GM23248 (cell line): ENCODE results near the gene GRB14. TPM values are rescaled to one million over a fixed set of nuclear protein-coding genes. Genes with fewer than 3 reads are reported as not detected.
A peak's percentile ranks its signal among the peaks of the same experiment; 100 is the strongest.

Experiments used
- DNase-seq: peaks from one replicate; pipeline ENCODE4 v3.0.0-alpha.2; 2015
- H2AFZ ChIP-seq: fragments of 200-600 bp; sonication (generic); 2 replicates; pipeline ENCODE4 v1.6.1; 2016; ENCODE audit warnings: antibody characterized with exemption
- H3F3A ChIP-seq: fragments of 200-600 bp; sonication (generic); 2 replicates; pipeline ENCODE4 v1.6.1; 2016; ENCODE audit warnings: mild to moderate bottlenecking, antibody characterized with exemption, mixed run types; ENCODE audit not compliant: insufficient read depth
- H3K27ac ChIP-seq: fragments of 200-600 bp; sonication (generic); 2 replicates; pipeline ENCODE4 v1.5.1; 2016; ENCODE audit warnings: mild to moderate bottlenecking
- H3K27me3 ChIP-seq: fragments of 200-600 bp; sonication (generic); replicated peaks from 2 replicates; pipeline ENCODE4 v1.6.1; 2016; ENCODE audit warnings: mild to moderate bottlenecking; ENCODE audit not compliant: insufficient read depth
- H3K36me3 ChIP-seq: fragments of 200-600 bp; sonication (generic); 2 replicates; pipeline ENCODE4 v1.6.1; 2016; ENCODE audit warnings: low read depth, mild to moderate bottlenecking
- H3K4me1 ChIP-seq: fragments of 200-600 bp; sonication (generic); 2 replicates; pipeline ENCODE4 v1.6.1; 2016; ENCODE audit warnings: mild to moderate bottlenecking; ENCODE audit not compliant: insufficient read depth
- H3K4me2 ChIP-seq: fragments of 200-600 bp; sonication (generic); one replicate; pipeline ENCODE4 v1.6.1; 2016; ENCODE audit warnings: mild to moderate bottlenecking; ENCODE audit not compliant: unreplicated experiment
- H3K4me3 ChIP-seq: fragments of 200-600 bp; sonication (generic); 2 replicates; pipeline ENCODE4 v1.5.1; 2016; ENCODE audit warnings: mild to moderate bottlenecking
- H3K79me2 ChIP-seq: fragments of 200-600 bp; sonication (generic); 2 replicates; pipeline ENCODE4 v1.6.1; 2016; ENCODE audit warnings: mild to moderate bottlenecking; ENCODE audit not compliant: insufficient read depth
- H3K9ac ChIP-seq: fragments of 200-600 bp; sonication (generic); 2 replicates; pipeline ENCODE4 v1.6.1; 2016; ENCODE audit warnings: mild to moderate bottlenecking
- H3K9me2 ChIP-seq: fragments of 200-600 bp; sonication (generic); 2 replicates; pipeline ENCODE4 v1.6.1; 2016; ENCODE audit warnings: mixed run types, mild to moderate bottlenecking, moderate library complexity; ENCODE audit not compliant: insufficient read depth
- H3K9me3 ChIP-seq: fragments of 200-600 bp; sonication (generic); one replicate; pipeline ENCODE4 v1.6.1; 2017; ENCODE audit warnings: low read depth
- H4K20me1 ChIP-seq: fragments of 200-600 bp; sonication (generic); 2 replicates; pipeline ENCODE4 v1.6.0; 2016; ENCODE audit not compliant: insufficient read depth
- EZH2 ChIP-seq: fragments of 200-600 bp; sonication (generic); IDR thresholded peaks from 2 replicates; pipeline ENCODE4 v1.6.1; 2018; ENCODE audit warnings: antibody characterized with exemption, mild to moderate bottlenecking; ENCODE audit not compliant: insufficient read depth, poor library complexity, severe bottlenecking
- EZH2phosphoT487 ChIP-seq: fragments of 200-600 bp; sonication (generic); IDR thresholded peaks from 2 replicates; pipeline ENCODE4 v1.6.1; 2018; ENCODE audit warnings: antibody characterized with exemption, moderate library complexity, mild to moderate bottlenecking, low read depth; ENCODE audit not compliant: insufficient read depth
- WGBS, 2 experiments: methylation state at CpG; one replicate each; pipeline ENCODE4 v1.1.6; 2015 to 2017; ENCODE audit warnings: low lambda C conversion rate in 2 of 2, low coverage in 1 of 2; ENCODE audit errors: missing lambda C conversion rate in 2 of 2; 5-methylcytosine and 5-hydroxymethylcytosine counted together
- in situ Hi-C: fragments of 300-500 bp; cut with MboI; formaldehyde crosslinking; loops from 2 replicates; pipeline ENCODE4 v1.15.0; 2020
- polyA plus RNA-seq: library from polyadenylated mRNA; unstranded; fragments of >200 nt; fragmentation: Nextera tagmentation; extraction: Ambion mirVana; gene quantifications from 2 replicates; pipeline ENCODE4 v1.2.1, GENCODE V29; 2016
- total RNA-seq: library from RNA; depleted of rRNA; stranded (reverse); fragments of >200 nt; shearing (Covaris generic); gene quantifications from 2 replicates; pipeline ENCODE4 v1.2.3, GENCODE V29; 2014

GRB14 gene
- total and polyA plus RNA-seq, 2 experiments from 2014 or later = 0.23 TPM; not detected in 1

DNA sequence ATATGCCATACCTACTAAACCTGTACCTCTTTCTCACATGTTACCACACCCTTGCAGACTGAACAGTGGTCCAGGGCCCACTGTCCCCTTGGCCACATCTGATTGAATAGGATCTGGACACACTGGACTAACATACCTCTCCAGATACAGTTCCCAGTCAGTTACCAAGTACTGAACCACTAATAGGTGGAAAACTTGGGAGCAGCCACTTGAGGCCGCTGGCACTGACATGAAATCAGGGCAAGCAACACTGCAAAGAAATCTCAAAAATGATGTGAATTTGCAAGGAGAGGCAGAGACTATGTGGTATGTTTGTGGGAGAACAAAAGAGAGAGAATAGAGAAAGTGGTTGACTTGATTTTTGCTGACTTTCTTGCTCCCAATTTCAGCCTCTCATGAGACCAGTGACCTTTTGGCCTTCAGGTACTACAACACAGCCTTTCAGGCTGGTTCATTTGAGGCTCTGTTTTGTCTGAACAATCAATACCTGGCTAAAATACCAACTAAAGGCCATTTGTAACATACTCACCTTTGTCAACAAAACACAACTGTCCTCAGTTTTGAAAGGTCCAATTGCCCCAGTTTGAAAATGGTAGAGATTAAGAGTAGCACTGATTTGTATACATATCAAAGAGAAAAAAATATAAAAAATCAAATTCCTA is 7.8 kb downstream of the GRB14 start:
- no peak overlapping the region for H3K4me2 ChIP-seq
- H3K4me3 ChIP-seq = no peak overlapping the region
- peaks cover 5% of the 10 kb centered on the region; the same call in 1 of the 2 replicates for H3K4me1 ChIP-seq
- no peak overlapping the region for H2AFZ ChIP-seq
- no peaks in the 10 kb centered on the region for H4K20me1 ChIP-seq
- no peaks in the 10 kb centered on the region for H3K36me3 ChIP-seq
- no peaks in the 10 kb centered on the region for H3K79me2 ChIP-seq
- H3K27me3 ChIP-seq = no peaks in the 10 kb centered on the region; the same call in 1 of the 2 replicates
- H3K9ac ChIP-seq = no peak overlapping the region
- in situ Hi-C loops = no loop called here
- DNase-seq = no peak
- H3K27ac ChIP-seq = no peak overlapping the region
- TF ChIP-seq EZH2 (no peak), EZH2phosphoT487 (no peak)
- H3F3A ChIP-seq = no peaks in the 10 kb centered on the region
- no peaks in the 10 kb centered on the region for H3K9me2 ChIP-seq
- H3K9me3 ChIP-seq = no peaks in the 10 kb centered on the region
- WGBS, 2 experiments = 82 to 93% methylated on average over 1 of the region's 1 CpG

DNA sequence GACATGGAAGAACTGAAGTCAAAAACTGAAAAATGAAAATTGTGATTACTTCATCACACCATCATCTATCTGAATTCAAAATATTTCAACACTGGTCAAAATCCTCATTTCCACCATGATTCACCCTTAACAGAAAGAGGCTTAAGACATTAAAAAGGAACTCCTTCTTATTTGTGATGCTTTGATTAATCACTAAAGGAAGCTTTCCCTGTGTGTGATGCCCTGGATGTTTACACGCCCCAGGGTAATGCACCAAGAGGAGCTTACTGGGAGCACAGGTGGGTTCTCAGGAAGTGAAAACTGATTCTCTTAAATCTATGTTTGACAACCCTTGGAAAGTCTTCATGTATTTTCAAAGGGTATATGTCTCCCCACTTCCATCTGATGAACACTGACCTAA is 11.5 kb downstream of the GRB14 start:
- in situ Hi-C loops = no loop called here
- no peak overlapping the region for H3K4me2 ChIP-seq
- no peaks in the 10 kb centered on the region for H4K20me1 ChIP-seq
- no peaks in the 10 kb centered on the region for H3K9me2 ChIP-seq
- H3K27me3 ChIP-seq = no peaks in the 10 kb centered on the region; the same call in 1 of the 2 replicates
- no peak for DNase-seq
- H3F3A ChIP-seq = no peaks in the 10 kb centered on the region; the same call in 1 of the 2 replicates
- no peaks in the 10 kb centered on the region for H3K79me2 ChIP-seq
- no peak overlapping the region for H3K27ac ChIP-seq
- H3K36me3 ChIP-seq = no peaks in the 10 kb centered on the region
- no peaks in the 10 kb centered on the region for H3K9me3 ChIP-seq
- TF ChIP-seq EZH2phosphoT487 (no peak), EZH2 (no peak)
- no peak overlapping the region for H3K4me3 ChIP-seq
- peaks cover 7% of the 10 kb centered on the region for H3K4me1 ChIP-seq
- 95 to 100% methylated on average over 1 of the region's 1 CpG for WGBS, 2 experiments
- H3K9ac ChIP-seq = no peak overlapping the region
- H2AFZ ChIP-seq = no peak overlapping the region

DNA sequence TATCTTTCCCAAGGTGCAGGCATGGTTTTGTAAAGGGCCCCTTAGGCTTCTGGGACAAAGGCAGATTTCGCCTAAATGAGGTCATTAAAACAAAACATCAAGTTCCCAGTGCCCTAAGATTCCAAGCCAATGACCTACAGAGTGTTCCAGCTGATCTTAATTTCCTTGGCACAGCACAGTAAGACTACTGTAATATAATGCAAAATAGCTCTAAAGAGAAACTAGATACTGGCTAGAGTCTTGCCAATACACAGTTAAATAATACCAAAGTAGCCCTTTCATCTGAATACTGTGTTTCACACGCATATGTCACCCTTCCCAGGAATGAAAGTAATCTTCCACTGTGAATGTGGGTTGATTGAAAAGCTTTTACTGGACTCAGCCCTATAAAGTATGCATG is 14.7 kb downstream of the GRB14 start:
- Histone ChIP-seq H3K4me2 (peak overlapping the region; percentile 8), H3K36me3 (no peaks in the 10 kb centered on the region), H3K27me3 (no peaks in the 10 kb centered on the region), H3F3A (no peaks in the 10 kb centered on the region; the same call in 1 of the 2 replicates), H3K9me3 (no peaks in the 10 kb centered on the region), H3K27ac (0 out of 2 replicates have a peak overlapping the region, but pooled peaks have one; percentile 9), H3K79me2 (no peaks in the 10 kb centered on the region), H3K9me2 (no peaks in the 10 kb centered on the region), H3K4me3 (no peak overlapping the region), H2AFZ (no peak overlapping the region), H3K4me1 (peaks cover 7% of the 10 kb centered on the region), H4K20me1 (no peaks in the 10 kb centered on the region), H3K9ac (no peak overlapping the region)
- TF ChIP-seq EZH2 = no peak
- TF ChIP-seq EZH2phosphoT487 = no peak
- DNase-seq = peak; percentile 59
- WGBS, 2 experiments = 50 to 51% methylated on average over 2 of the region's 2 CpGs
- in situ Hi-C loops = no loop called here

DNA sequence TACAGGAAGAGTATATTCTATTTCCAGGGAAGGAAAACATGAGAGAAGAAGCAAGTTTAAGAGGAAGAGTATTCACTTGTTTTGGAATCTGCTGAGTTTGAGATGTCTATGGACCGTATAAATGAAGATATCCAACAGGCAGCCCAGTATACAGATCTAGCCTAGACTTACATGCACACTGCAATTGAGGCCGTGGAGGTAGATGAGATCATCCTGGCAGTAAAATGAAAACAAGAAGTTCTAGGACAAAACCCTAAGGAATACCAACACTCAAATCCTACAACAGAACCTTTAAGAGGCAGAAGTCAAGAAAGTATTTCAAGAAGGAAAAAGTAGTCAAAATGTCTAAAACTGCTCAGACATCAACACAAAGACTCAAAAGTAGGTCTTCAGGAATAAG is 16.0 kb downstream of the GRB14 start:
- WGBS, 2 experiments = 62 to 64% methylated on average over 2 of the region's 2 CpGs
- DNase-seq = no peak
- H3F3A ChIP-seq = no peaks in the 10 kb centered on the region; the same call in 1 of the 2 replicates
- H3K4me3 ChIP-seq = no peak overlapping the region
- H4K20me1 ChIP-seq = no peaks in the 10 kb centered on the region
- H3K9me3 ChIP-seq = no peaks in the 10 kb centered on the region
- H3K79me2 ChIP-seq = no peaks in the 10 kb centered on the region
- in situ Hi-C loops = no loop called here
- H3K27ac ChIP-seq = no peak overlapping the region
- TF ChIP-seq EZH2phosphoT487 = no peak
- TF ChIP-seq EZH2 = no peak
- H3K9me2 ChIP-seq = no peaks in the 10 kb centered on the region
- H3K9ac ChIP-seq = no peak overlapping the region
- H3K4me2 ChIP-seq = no peak overlapping the region
- H3K4me1 ChIP-seq = peaks cover 7% of the 10 kb centered on the region
- no peaks in the 10 kb centered on the region for H3K27me3 ChIP-seq
- H2AFZ ChIP-seq = no peak overlapping the region
- H3K36me3 ChIP-seq = no peaks in the 10 kb centered on the region
